ENCODE results near the gene NR1D2. TPM values are rescaled to one million over a fixed set of nuclear protein-coding genes. Genes with fewer than 3 reads are reported as not detected.

The NR1D2 gene
- total RNA-seq, 2 experiments from 2014 or later = 2.6 to 3.0 TPM

DNA sequence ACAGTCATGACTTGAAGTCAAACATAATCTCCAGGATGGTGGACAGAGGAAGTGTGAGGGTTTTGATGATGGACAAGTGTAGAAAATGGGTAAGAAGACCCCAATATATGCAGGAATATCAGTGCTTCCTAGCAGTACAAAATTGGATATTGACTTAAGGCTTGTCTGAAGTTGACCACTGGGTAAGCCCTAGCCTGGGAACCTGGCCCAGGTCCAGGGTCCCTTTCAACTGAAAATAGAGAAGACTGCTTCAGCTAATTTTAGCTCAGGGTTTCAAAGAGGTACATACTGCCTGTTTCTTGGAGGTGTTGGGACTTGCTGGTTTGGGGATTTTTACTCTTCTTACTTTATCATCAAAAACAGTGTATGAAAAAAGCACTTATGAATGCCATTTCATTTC is 4.7 kb downstream of the NR1D2 start:
- Mint-ChIP-seq H3K9me3 (ENCODE audit: insufficient read depth) (no peaks in the 10 kb centered on the region), H3K36me3 (ENCODE audit: low read depth) (no peaks in the 10 kb centered on the region), H3K27ac (peak overlapping the region; percentile 80), H3K27me3 (ENCODE audit: low read depth) (no peaks in the 10 kb centered on the region), H3K4me3 (peak overlapping the region; percentile 71), H3K4me1 (ENCODE audit: low read depth) (peaks cover 35% of the 10 kb centered on the region)
- DNase-seq = peak; percentile 23
- ChIA-PET CTCF (interaction anchor here (1.0 to 1.2 kb wide), 3 partner anchors 50 to 236 kb away, joined by 3 to 7 read pairs (median 3); no protein-coding TSS in a partner anchor), POLR2A (interaction anchor here (0.9 to 8.7 kb wide), 4 partner anchors 19 to 47 kb away, joined by 3 to 136 read pairs (median 4); partner anchors contain the start of genes NKIRAS1 and RPL15)
- ATAC-seq = no peak

DNA sequence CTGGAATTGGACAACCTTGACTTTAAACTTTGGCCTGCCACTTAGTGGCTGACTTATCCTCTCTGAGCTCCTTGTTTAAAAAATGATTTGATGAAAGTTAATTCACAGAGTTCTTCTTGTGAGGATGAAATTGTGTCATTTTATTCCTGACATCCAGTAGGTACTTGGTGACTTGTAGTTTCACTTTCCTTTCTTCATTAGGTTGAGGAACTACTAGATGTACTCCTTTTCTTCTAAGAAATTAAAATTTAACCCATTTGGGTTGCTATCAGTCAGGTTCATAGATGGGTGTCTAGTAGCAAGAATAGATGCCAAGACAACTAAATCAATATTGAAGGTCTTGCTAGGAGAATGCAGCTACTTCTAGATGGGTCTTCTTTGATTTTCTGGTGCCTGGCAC is 5.2 kb downstream of the NR1D2 start:
- peaks cover 35% of the 10 kb centered on the region for H3K4me1 Mint-ChIP-seq (ENCODE audit: low read depth)
- POLR2A ChIA-PET = interaction anchor here (0.9 to 8.7 kb wide), 4 partner anchors 18 to 46 kb away, joined by 3 to 136 read pairs (median 4); partner anchors contain the start of genes NKIRAS1 and RPL15
- H3K27ac Mint-ChIP-seq = peak overlapping the region; percentile 80

DNA sequence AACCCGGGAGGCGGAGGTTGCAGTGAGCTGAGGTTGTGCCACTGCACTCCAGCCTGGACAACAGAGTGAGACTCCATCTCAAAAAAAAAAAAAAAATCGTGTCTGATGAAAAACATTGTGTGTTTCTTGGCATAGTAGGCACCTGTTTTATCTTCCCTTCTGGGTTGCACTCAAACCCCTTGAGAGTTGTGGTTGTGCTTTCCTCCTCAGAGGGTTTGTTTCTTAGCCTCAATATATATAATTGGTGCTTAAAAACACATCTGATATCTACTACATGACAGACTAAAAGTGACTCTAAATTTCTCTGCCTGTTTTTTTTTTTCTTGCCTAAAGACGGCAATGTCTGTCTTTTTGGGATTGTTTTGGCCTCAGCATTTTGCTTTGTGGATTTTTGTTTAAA is 7.6 kb downstream of the NR1D2 start:
- Mint-ChIP-seq H3K27me3 (ENCODE audit: low read depth) (no peaks in the 10 kb centered on the region), H3K27ac (no peak overlapping the region), H3K4me1 (ENCODE audit: low read depth) (peaks cover 28% of the 10 kb centered on the region), H3K9me3 (ENCODE audit: insufficient read depth) (no peaks in the 10 kb centered on the region), H3K36me3 (ENCODE audit: low read depth) (no peaks in the 10 kb centered on the region), H3K4me3 (no peak overlapping the region)
- POLR2A ChIA-PET = no interaction called here
- ATAC-seq (no peak), DNase-seq (no peak)
- CTCF ChIA-PET = no interaction called here

More for the DNA sequence above, 5.2 kb downstream of the NR1D2 start:
- H3K36me3 Mint-ChIP-seq (ENCODE audit: low read depth) = no peaks in the 10 kb centered on the region
- DNase-seq (no peak), ATAC-seq (no peak)
- peak overlapping the region; percentile 71 for H3K4me3 Mint-ChIP-seq
- H3K9me3 Mint-ChIP-seq (ENCODE audit: insufficient read depth) = no peaks in the 10 kb centered on the region
- no peaks in the 10 kb centered on the region for H3K27me3 Mint-ChIP-seq (ENCODE audit: low read depth)
- CTCF ChIA-PET = interaction anchor here (1.0 to 1.2 kb wide), 3 partner anchors 49 to 236 kb away, joined by 3 to 7 read pairs (median 3); no protein-coding TSS in a partner anchor

DNA sequence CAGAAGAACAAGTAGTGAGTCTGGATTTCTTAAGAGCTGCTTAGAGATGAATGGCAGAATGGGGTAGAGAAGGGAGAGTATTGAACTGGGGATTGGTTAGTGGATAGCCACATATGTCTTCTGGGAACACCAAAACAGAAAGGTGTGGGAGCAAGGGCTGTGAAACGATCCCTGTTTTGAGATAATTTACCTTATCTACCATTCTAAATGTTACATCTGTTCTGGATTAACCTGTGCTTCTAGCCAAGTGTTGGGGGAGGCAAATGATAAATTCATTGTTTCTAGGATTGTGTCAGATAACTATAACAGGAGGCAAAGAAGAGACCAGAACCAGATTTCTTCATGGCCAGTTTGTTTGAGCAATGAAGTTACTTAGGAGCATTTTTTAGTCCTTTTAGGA is 8.4 kb downstream of the NR1D2 start:
- H3K4me1 Mint-ChIP-seq (ENCODE audit: low read depth) = peaks cover 26% of the 10 kb centered on the region
- H3K27ac Mint-ChIP-seq = no peak overlapping the region
- POLR2A ChIA-PET = interaction anchor here (1.8 kb wide), 1 partner anchor 36 kb away, joined by 9 read pairs; the partner anchor contains the start of genes NKIRAS1 and RPL15
- H3K4me3 Mint-ChIP-seq = no peak overlapping the region
- CTCF ChIA-PET = interaction anchor here (0.6 kb wide), 1 partner anchor 114 kb away, joined by 3 read pairs; no protein-coding TSS in a partner anchor
- no peaks in the 10 kb centered on the region for H3K27me3 Mint-ChIP-seq (ENCODE audit: low read depth)
- no peaks in the 10 kb centered on the region for H3K36me3 Mint-ChIP-seq (ENCODE audit: low read depth)
- DNase-seq (no peak), ATAC-seq (no peak)
- H3K9me3 Mint-ChIP-seq (ENCODE audit: insufficient read depth) = no peaks in the 10 kb centered on the region

DNA sequence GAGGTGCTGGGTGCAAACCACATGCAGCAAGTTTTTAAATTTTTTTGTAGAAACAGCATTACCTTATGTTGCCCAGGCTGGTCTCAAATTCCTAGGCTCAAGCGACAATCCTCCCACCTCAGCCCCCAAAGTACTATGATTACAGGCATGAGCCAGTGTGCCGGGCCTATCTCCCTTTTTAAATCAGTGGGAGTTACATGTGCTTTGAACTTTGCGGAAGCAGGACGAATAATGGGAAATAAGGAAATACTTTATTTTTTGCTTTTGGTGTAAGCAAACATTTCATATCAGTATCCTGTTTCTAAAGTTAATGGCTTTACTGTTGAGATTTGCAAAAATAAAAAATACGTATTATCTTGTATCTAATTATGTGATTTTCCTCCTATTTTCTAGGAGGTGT is 9.1 kb downstream of the NR1D2 start:
- H3K4me3 Mint-ChIP-seq = no peak overlapping the region
- ChIA-PET POLR2A (interaction anchor here (1.8 kb wide), 1 partner anchor 37 kb away, joined by 9 read pairs; the partner anchor contains the start of genes NKIRAS1 and RPL15), CTCF (no interaction called here)
- H3K27me3 Mint-ChIP-seq (ENCODE audit: low read depth) = no peaks in the 10 kb centered on the region
- DNase-seq = no peak
- H3K9me3 Mint-ChIP-seq (ENCODE audit: insufficient read depth) = no peaks in the 10 kb centered on the region
- ATAC-seq = no peak
- H3K27ac Mint-ChIP-seq = no peak overlapping the region
- no peaks in the 10 kb centered on the region for H3K36me3 Mint-ChIP-seq (ENCODE audit: low read depth)
- H3K4me1 Mint-ChIP-seq (ENCODE audit: low read depth) = peaks cover 27% of the 10 kb centered on the region

DNA sequence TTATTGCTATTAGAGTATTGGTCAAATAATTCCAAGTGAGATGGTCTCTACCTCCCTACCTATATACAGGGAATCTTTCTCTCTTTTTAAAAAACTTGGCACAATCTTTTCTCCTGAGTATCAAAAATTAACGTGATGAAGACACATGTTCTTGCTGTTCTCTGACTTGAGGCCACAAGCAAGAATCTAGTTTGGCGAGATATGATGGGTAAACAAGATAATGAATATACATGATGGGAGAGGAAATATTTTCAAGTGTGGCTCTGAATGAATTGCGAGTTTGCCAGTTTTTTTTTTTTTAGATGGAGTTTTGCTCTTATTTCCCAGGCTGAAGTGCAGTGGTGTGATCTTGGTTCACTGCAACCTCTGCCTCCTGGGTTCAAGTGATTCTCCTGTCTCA is 11.6 kb downstream of the NR1D2 start:
- ChIA-PET POLR2A (interaction anchor here (1.5 kb wide), 1 partner anchor 40 kb away, joined by 5 read pairs; the partner anchor contains the start of genes NKIRAS1 and RPL15), CTCF (no interaction called here)
- peaks cover 6% of the 10 kb centered on the region for H3K4me1 Mint-ChIP-seq (ENCODE audit: low read depth)

DNA sequence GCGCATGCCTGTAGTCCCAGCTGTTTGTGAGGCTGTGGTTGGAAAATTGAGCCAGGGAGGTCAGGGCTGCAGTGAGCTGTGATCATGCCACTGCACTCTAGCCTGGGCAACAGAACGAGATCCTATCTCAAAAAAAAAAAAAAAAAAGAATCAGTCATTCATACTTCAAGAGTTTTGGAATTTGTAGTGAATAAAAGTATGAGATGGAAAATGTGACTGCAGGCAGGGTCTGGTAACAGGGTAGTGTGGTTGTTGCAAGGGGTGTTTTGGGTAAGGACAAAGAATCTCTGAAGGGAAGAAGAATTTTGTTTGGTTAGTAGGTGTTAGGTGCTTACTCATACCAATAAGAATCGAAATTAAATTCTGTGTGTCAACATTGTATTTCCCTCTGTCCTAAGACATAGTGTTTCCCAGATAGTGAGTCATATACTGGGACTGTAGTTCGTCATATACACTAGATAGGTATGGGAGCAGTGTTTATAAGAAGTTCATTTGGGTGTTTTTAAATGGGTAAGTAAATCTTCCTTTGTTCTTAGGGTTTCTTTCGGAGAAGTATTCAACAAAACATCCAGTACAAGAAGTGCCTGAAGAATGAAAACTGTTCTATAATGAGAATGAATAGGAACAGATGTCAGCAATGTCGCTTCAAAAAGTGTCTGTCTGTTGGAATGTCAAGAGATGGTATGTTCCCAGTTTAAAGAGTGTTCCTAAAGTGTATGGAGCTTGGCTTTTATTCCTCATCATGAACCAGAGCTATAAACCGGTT is 14.2 kb downstream of the NR1D2 start:
- ATAC-seq (peak; percentile 60), DNase-seq (no peak)
- Mint-ChIP-seq H3K27ac (no peak overlapping the region), H3K9me3 (ENCODE audit: insufficient read depth) (no peaks in the 10 kb centered on the region), H3K4me1 (ENCODE audit: low read depth) (peaks cover 2% of the 10 kb centered on the region), H3K4me3 (no peak overlapping the region), H3K27me3 (ENCODE audit: low read depth) (no peaks in the 10 kb centered on the region), H3K36me3 (ENCODE audit: low read depth) (peaks cover 2% of the 10 kb centered on the region)
- ChIA-PET CTCF (interaction anchor here (1.2 kb wide), 1 partner anchor 22 kb away, joined by 4 read pairs; no protein-coding TSS in a partner anchor), POLR2A (no interaction called here)

More for the DNA sequence above, 11.6 kb downstream of the NR1D2 start:
- Mint-ChIP-seq H3K36me3 (ENCODE audit: low read depth) (no peaks in the 10 kb centered on the region), H3K9me3 (ENCODE audit: insufficient read depth) (no peaks in the 10 kb centered on the region), H3K27ac (no peak overlapping the region), H3K27me3 (ENCODE audit: low read depth) (no peaks in the 10 kb centered on the region), H3K4me3 (no peak overlapping the region)
- ATAC-seq = no peak
- DNase-seq = no peak

DNA sequence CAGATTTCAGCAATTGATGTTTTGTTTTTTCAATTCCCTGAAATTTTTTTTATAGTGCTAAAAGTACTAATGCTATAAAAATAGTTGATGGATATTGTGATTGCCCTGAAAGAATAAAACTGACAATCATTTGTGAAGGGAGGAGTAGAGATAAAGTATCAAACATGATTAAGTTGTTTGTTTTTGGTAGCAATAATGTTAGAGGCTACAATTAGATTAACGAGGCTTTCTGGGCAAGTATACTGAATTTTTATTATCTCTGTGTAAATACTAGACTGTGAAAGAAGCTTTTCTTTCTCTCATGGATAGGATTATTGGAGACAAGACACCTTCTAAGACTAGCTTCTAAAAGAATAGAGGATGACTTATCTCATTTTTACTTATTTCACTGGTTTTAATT is 15.6 kb downstream of the NR1D2 start:
- ChIA-PET CTCF (interaction anchor here (0.6 to 1.2 kb wide), 3 partner anchors 21 to 29 kb away, joined by 3 to 4 read pairs (median 3); no protein-coding TSS in a partner anchor), POLR2A (no interaction called here)
- H3K36me3 Mint-ChIP-seq (ENCODE audit: low read depth) = peaks cover 4% of the 10 kb centered on the region
- H3K4me1 Mint-ChIP-seq (ENCODE audit: low read depth) = peaks cover 2% of the 10 kb centered on the region
- no peak overlapping the region for H3K4me3 Mint-ChIP-seq
- DNase-seq (no peak), ATAC-seq (no peak)
- no peaks in the 10 kb centered on the region for H3K27me3 Mint-ChIP-seq (ENCODE audit: low read depth)
- H3K27ac Mint-ChIP-seq = no peak overlapping the region
- H3K9me3 Mint-ChIP-seq (ENCODE audit: insufficient read depth) = no peaks in the 10 kb centered on the region

DNA sequence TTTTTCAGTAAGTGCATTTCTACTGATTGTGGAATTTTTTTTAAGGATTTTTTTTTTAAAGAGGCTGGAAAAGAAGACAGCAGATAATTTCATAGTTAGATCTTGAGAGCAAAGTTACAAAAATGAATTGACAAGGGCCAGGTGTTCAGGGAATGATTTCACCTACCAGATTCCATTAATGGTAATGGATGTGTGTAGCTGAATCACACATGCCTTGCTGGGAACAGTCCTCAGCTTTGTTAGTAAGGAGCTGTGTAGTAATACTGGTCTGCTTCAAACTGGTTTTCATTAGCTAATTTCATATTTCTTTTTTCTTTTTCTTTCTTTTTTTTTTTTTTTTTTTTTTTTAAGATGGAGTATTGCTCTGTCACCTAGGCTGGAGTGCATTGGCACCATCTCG is 16.0 kb downstream of the NR1D2 start:
- peaks cover 2% of the 10 kb centered on the region for H3K4me1 Mint-ChIP-seq (ENCODE audit: low read depth)
- ATAC-seq = no peak
- H3K27ac Mint-ChIP-seq = no peak overlapping the region
- H3K4me3 Mint-ChIP-seq = no peak overlapping the region
- ChIA-PET CTCF (interaction anchor here (0.6 to 0.7 kb wide), 2 partner anchors 22 to 30 kb away, joined by 3 read pairs; no protein-coding TSS in a partner anchor), POLR2A (no interaction called here)
- H3K9me3 Mint-ChIP-seq (ENCODE audit: insufficient read depth) = no peaks in the 10 kb centered on the region
- H3K36me3 Mint-ChIP-seq (ENCODE audit: low read depth) = peaks cover 4% of the 10 kb centered on the region
- no peaks in the 10 kb centered on the region for H3K27me3 Mint-ChIP-seq (ENCODE audit: low read depth)
- no peak for DNase-seq

DNA sequence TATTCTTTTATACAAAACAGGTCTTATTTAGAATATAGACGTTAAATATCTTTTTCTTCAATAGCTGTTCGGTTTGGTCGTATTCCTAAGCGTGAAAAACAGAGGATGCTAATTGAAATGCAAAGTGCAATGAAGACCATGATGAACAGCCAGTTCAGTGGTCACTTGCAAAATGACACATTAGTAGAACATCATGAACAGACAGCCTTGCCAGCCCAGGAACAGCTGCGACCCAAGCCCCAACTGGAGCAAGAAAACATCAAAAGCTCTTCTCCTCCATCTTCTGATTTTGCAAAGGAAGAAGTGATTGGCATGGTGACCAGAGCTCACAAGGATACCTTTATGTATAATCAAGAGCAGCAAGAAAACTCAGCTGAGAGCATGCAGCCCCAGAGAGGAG is 16.8 kb downstream of the NR1D2 start:
- no peak for DNase-seq
- H3K27ac Mint-ChIP-seq = no peak overlapping the region
- H3K36me3 Mint-ChIP-seq (ENCODE audit: low read depth) = peaks cover 4% of the 10 kb centered on the region
- H3K27me3 Mint-ChIP-seq (ENCODE audit: low read depth) = no peaks in the 10 kb centered on the region
- peaks cover 2% of the 10 kb centered on the region for H3K4me1 Mint-ChIP-seq (ENCODE audit: low read depth)
- no peak for ATAC-seq
- POLR2A ChIA-PET = no interaction called here
- no peaks in the 10 kb centered on the region for H3K9me3 Mint-ChIP-seq (ENCODE audit: insufficient read depth)
- CTCF ChIA-PET = interaction anchor here (1.0 kb wide), 1 partner anchor 74 kb away, joined by 3 read pairs; no protein-coding TSS in a partner anchor
- H3K4me3 Mint-ChIP-seq = no peak overlapping the region

DNA sequence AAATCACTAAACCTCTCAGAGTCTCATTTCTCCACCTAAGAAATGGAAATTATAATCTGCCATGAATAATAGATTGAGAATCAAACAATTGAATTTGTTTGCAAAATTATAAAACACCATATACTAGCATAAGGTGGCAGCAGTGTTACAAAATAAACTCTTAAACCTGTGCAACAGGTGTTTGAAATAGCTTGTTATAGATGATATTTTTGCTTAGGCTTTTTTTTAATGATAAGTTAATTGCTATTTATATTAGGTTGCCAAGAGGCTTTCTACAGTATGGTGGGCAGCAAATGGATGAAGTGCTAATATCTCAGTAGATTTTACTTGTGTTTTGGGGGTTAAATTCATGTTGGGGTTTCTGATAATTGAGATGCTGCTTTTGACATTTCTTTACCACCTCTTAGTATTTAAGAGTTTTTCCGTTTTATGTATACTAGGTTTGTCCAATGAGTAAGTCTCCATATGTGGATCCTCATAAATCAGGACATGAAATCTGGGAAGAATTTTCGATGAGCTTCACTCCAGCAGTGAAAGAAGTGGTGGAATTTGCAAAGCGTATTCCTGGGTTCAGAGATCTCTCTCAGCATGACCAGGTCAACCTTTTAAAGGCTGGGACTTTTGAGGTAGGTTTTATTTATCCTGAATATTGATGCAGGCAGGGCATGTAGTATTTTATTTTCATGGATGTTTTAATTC is 19.6 kb downstream of the NR1D2 start:
- POLR2A ChIA-PET = no interaction called here
- H3K27me3 Mint-ChIP-seq (ENCODE audit: low read depth) = no peaks in the 10 kb centered on the region
- no peaks in the 10 kb centered on the region for H3K4me1 Mint-ChIP-seq (ENCODE audit: low read depth)
- H3K9me3 Mint-ChIP-seq (ENCODE audit: insufficient read depth) = no peaks in the 10 kb centered on the region
- H3K36me3 Mint-ChIP-seq (ENCODE audit: low read depth) = peaks cover 4% of the 10 kb centered on the region
- DNase-seq (no peak), ATAC-seq (no peak)
- no peak overlapping the region for H3K27ac Mint-ChIP-seq
- H3K4me3 Mint-ChIP-seq = no peak overlapping the region
- CTCF ChIA-PET = no interaction called here

DNA sequence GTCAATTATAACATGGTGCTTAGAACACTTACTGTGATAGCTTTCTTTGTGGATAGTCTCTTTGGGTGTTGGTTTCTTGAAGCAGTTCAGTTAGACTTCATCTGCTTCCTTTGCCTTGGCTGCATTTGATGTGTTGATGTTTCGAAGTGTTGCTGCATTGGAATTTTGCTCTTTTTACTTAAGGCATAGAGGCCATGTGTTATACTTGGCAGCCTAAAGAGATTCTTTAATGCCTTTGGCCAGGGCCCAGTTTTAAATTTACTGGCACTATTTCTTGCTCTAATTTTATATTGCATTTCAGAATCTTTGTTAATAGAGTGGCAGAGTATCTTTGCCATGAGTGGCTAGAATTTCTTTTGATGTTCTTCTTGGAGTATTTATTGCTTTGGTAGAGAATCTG is 21.2 kb downstream of the NR1D2 start:
- ChIA-PET POLR2A (no interaction called here), CTCF (no interaction called here)
- Mint-ChIP-seq H3K4me3 (no peak overlapping the region), H3K36me3 (ENCODE audit: low read depth) (peaks cover 4% of the 10 kb centered on the region), H3K27ac (no peak overlapping the region), H3K9me3 (ENCODE audit: insufficient read depth) (no peaks in the 10 kb centered on the region), H3K27me3 (ENCODE audit: low read depth) (no peaks in the 10 kb centered on the region), H3K4me1 (ENCODE audit: low read depth) (no peaks in the 10 kb centered on the region)
- no peak for DNase-seq
- no peak for ATAC-seq

All from activated CD8-positive, alpha-beta T cell treated with anti-CD3 and anti-CD28 coated beads, Interleukin-2, amount 10 ng/mL, durations not matched to agents 7 days and 5 days (primary cell).